HL-60 (cell line): ENCODE data around the gene PRDM11.

Source experiments
- DNase-seq, 2 experiments: peaks; one replicate each; pipeline ENCODE4 v3.0.0-alpha.2; 2010 to 2020; ENCODE audit warnings: low read depth in 1 of 2, low spot score in 1 of 2
- H3K27ac ChIP-seq: fragments of 250-450 bp; sonication (Bioruptor Pico); replicated peaks from 2 replicates; pipeline ENCODE4 v1.5.1; 2020; ENCODE audit warnings: mild to moderate bottlenecking, moderate library complexity
- H3K27me3 ChIP-seq: fragments of 250-450 bp; sonication (Bioruptor Pico); 2 replicates; pipeline ENCODE4 v1.5.1; 2021; ENCODE audit warnings: mild to moderate bottlenecking, moderate library complexity; ENCODE audit not compliant: insufficient read depth, poor library complexity, severe bottlenecking
- H3K4me3 ChIP-seq: replicated peaks from 2 replicates; pipeline ENCODE4 v1.5.1; 2011; ENCODE audit warnings: mild to moderate bottlenecking, control low read depth, low read length; ENCODE audit not compliant: insufficient read depth
- CTCF ChIP-seq: IDR thresholded peaks from one replicate; pipeline ENCODE4 v1.5.1; 2011; ENCODE audit warnings: low read length, control low read depth, inconsistent platforms; ENCODE audit not compliant: insufficient read depth
- GABPA ChIP-seq: IDR thresholded peaks from 2 replicates; pipeline ENCODE4 v1.6.1; 2012; ENCODE audit warnings: low read depth
- POLR2AphosphoS5 ChIP-seq: IDR thresholded peaks from 2 replicates; pipeline ENCODE4 v1.6.1; 2012; ENCODE audit warnings: low read depth
- REST ChIP-seq: IDR thresholded peaks from 2 replicates; pipeline ENCODE4 v1.6.1; 2012; ENCODE audit warnings: low read depth; ENCODE audit not compliant: insufficient replicate concordance
- SPI1 ChIP-seq: IDR thresholded peaks from 2 replicates; pipeline ENCODE4 v1.6.1; 2012; ENCODE audit warnings: low read depth, mild to moderate bottlenecking, borderline replicate concordance

The PRDM11 gene

GRCh38 chr11:45258982-45259530 is 112.6 kb downstream of the PRDM11 start:
- Histone ChIP-seq H3K27ac (no peak overlapping the region), H3K4me3 (no peak overlapping the region), H3K27me3 (no peaks in the 10 kb centered on the region)
- TF ChIP-seq SPI1 (no peak), GABPA (no peak), CTCF (no peak), REST (no peak), POLR2AphosphoS5 (no peak)
- DNase-seq: no peak

- Histone ChIP-seq H3K4me3 (no peak overlapping the region), H3K27me3 (no peaks in the 10 kb centered on the region)
- DNase-seq: no peak
These were observed 113.2 kb downstream of the PRDM11 start for GRCh38 chr11:45259592-45259991.

More at GRCh38 chr11:45259592-45259991, 113.2 kb downstream of the PRDM11 start:
- no peak for TF ChIP-seq POLR2AphosphoS5
- no peak for TF ChIP-seq SPI1
- TF ChIP-seq CTCF: no peak
- TF ChIP-seq REST: no peak
- TF ChIP-seq GABPA: no peak
- H3K27ac ChIP-seq: no peak overlapping the region
